Measurements from ENCODE around the gene PRSS36. TPM values are rescaled to one million over a fixed set of nuclear protein-coding genes. Genes with fewer than 3 reads are reported as not detected.

Gene PRSS36
- total RNA-seq, 2 donors from 2014 or later = 4.3 to 4.7 TPM

GRCh38 chr16:31186930-31187807, 37.3 kb upstream of the PRSS36 start:
- peaks cover 34 to 51% of the 10 kb centered on the region in 2 donors for H3K36me3 ChIP-seq
- TF ChIP-seq POLR2AphosphoS5 (IDR thresholded peaks at IDR 0.05) (no peak), POLR2A (IDR thresholded peaks at IDR 0.05) (no peak), CTCF (IDR thresholded peaks at IDR 0.05) (no peak)
- H3K27me3 ChIP-seq (replicated peaks; ENCODE audit: insufficient read depth) = no peaks in the 10 kb centered on the region
- peaks cover 12% of the 10 kb centered on the region for H3K4me1 ChIP-seq (replicated peaks)
- intact Hi-C loops (cut with DNase I) = no loop called here
- H3K27ac ChIP-seq = no peak overlapping the region
- 75% methylated on average over 10 of the region's 10 CpGs for WGBS
- no peak overlapping the region for H3K4me3 ChIP-seq
- no peak for DNase-seq (ENCODE audit: low spot score)
- H3K9me3 ChIP-seq = no peaks in the 10 kb centered on the region

- intact Hi-C loops (cut with DNase I) = no loop called here
- Histone ChIP-seq H3K9me3 (no peaks in the 10 kb centered on the region), H3K36me3 (peaks cover 34 to 41% of the 10 kb centered on the region in 2 donors), H3K27ac (no peak overlapping the region), H3K27me3 (replicated peaks; ENCODE audit: insufficient read depth) (no peaks in the 10 kb centered on the region), H3K4me1 (replicated peaks) (peaks cover 15% of the 10 kb centered on the region), H3K4me3 (no peak overlapping the region)
- TF ChIP-seq CTCF (IDR thresholded peaks at IDR 0.05) = no peak
- TF ChIP-seq POLR2AphosphoS5 (IDR thresholded peaks at IDR 0.05) = no peak
- no peak for TF ChIP-seq POLR2A (IDR thresholded peaks at IDR 0.05)
- WGBS = 79% methylated on average over 7 of the region's 7 CpGs
- DNase-seq (ENCODE audit: low spot score) = no peak
Observed at GRCh38 chr16:31186176-31186575, 36.3 kb upstream of the PRSS36 start.

GRCh38 chr16:31185339-31185738, 35.5 kb upstream of the PRSS36 start:
- Histone ChIP-seq H3K27ac (no peak overlapping the region), H3K4me3 (no peak overlapping the region), H3K36me3 (peaks cover 26 to 32% of the 10 kb centered on the region in 2 donors), H3K4me1 (replicated peaks) (peaks cover 15% of the 10 kb centered on the region), H3K9me3 (no peaks in the 10 kb centered on the region), H3K27me3 (replicated peaks; ENCODE audit: insufficient read depth) (no peaks in the 10 kb centered on the region)
- intact Hi-C loops (cut with DNase I) = no loop called here
- DNase-seq (ENCODE audit: low spot score) = no peak
- TF ChIP-seq POLR2AphosphoS5 (IDR thresholded peaks at IDR 0.05) = no peak
- no peak for TF ChIP-seq CTCF (IDR thresholded peaks at IDR 0.05)
- no peak for TF ChIP-seq POLR2A (IDR thresholded peaks at IDR 0.05)
- WGBS = 65% methylated on average over 5 of the region's 5 CpGs

GRCh38 chr16:31184888-31185287, 35.0 kb upstream of the PRSS36 start:
- Histone ChIP-seq H3K9me3 (no peaks in the 10 kb centered on the region), H3K36me3 (peaks cover 22 to 28% of the 10 kb centered on the region in 2 donors), H3K4me1 (replicated peaks) (peaks cover 15% of the 10 kb centered on the region), H3K27me3 (replicated peaks; ENCODE audit: insufficient read depth) (no peaks in the 10 kb centered on the region), H3K27ac (no peak overlapping the region), H3K4me3 (no peak overlapping the region)
- TF ChIP-seq POLR2A (IDR thresholded peaks at IDR 0.05) (no peak), POLR2AphosphoS5 (IDR thresholded peaks at IDR 0.05) (no peak), CTCF (IDR thresholded peaks at IDR 0.05) (no peak)
- DNase-seq (ENCODE audit: low spot score) = no peak
- WGBS = 94% methylated on average over 14 of the region's 14 CpGs
- intact Hi-C loops (cut with DNase I) = loop anchor here (5.0 kb wide), 1 partner anchor 153 kb away; the partner anchor contains the start of gene STX4

All from prostate gland (tissue), 2 donors.